Muscle layer of duodenum (tissue), 2 donors: ENCODE results near the gene ZBTB45.

Experiments used
- H3K27ac ChIP-seq: one replicate; pipeline ENCODE4 v1.7.0; 2013; ENCODE audit warnings: mild to moderate bottlenecking, low read length
- H3K27me3 ChIP-seq: one replicate; pipeline ENCODE4 v1.7.0; 2013; ENCODE audit warnings: low read depth, mild to moderate bottlenecking, control low read depth, low read length
- H3K36me3 ChIP-seq, 2 donors: one replicate each; pipeline ENCODE4 v1.7.0; 2013; ENCODE audit warnings: low read length in 2 of 2, control low read depth in 1 of 2, mild to moderate bottlenecking in 1 of 2; ENCODE audit not compliant: insufficient read depth in 2 of 2, control insufficient read depth in 1 of 2
- H3K4me1 ChIP-seq, 2 donors: one replicate each; pipeline ENCODE4 v1.7.0; 2013; ENCODE audit warnings: low read length in 2 of 2, mild to moderate bottlenecking in 2 of 2, control low read depth in 1 of 2, moderate library complexity in 1 of 2; ENCODE audit not compliant: insufficient read depth in 2 of 2, control insufficient read depth in 1 of 2
- H3K4me3 ChIP-seq, 2 donors: one replicate each; pipeline ENCODE4 v1.7.0; 2013; ENCODE audit warnings: low read length in 2 of 2, low read depth in 1 of 2, mild to moderate bottlenecking in 1 of 2
- H3K9me3 ChIP-seq, 2 donors: one replicate each; pipeline ENCODE4 v1.7.0; 2013; ENCODE audit warnings: low read length in 2 of 2, control low read depth in 1 of 2, mild to moderate bottlenecking in 1 of 2; ENCODE audit not compliant: control insufficient read depth in 1 of 2
- donor health status: healthy.

The ZBTB45 gene

DNA sequence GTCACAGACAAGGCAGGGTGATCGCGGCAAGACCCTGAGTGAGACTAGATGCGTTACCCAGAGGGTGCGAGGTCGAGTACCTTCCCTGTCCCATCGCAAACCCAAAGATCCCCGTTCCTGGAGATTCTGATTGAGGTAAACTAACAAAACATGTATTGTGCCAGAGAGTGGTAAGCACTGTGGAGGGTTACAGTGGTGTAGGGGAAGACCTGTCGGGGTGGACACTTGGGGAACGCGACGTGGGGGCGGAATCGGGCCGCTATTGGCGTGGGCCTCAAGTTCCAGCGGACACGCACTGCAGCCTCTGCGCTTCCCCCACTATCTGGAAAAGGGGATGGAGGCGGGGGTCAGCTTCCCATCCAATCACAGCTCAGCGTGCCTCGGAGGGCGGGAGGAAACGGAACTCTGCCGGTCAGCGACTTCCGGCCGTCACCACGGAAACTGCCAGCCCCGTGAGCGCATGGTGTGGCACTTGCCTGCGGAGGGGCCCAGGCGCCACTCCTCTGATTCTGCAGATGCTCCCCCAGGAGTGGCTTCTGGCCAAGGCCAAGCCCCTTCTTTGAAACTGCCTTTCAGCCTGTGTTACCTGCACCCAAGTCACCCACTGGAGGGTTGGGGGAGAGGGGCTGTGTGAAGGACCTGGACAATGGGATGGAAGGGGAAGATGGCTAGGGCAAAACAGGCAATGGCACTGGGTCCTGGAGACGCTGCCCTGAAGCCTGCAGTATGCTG, 39.8 kb upstream of the ZBTB45 start:
- Histone ChIP-seq H3K36me3 (peaks cover 9 to 20% of the 10 kb centered on the region in 2 donors), H3K27ac (peak overlapping the region; percentile 99), H3K4me3 (peak overlapping the region; percentile 77 to 92), H3K9me3 (no peaks in the 10 kb centered on the region), H3K4me1 (peaks cover 18 to 65% of the 10 kb centered on the region in 2 donors), H3K27me3 (no peaks in the 10 kb centered on the region)

DNA sequence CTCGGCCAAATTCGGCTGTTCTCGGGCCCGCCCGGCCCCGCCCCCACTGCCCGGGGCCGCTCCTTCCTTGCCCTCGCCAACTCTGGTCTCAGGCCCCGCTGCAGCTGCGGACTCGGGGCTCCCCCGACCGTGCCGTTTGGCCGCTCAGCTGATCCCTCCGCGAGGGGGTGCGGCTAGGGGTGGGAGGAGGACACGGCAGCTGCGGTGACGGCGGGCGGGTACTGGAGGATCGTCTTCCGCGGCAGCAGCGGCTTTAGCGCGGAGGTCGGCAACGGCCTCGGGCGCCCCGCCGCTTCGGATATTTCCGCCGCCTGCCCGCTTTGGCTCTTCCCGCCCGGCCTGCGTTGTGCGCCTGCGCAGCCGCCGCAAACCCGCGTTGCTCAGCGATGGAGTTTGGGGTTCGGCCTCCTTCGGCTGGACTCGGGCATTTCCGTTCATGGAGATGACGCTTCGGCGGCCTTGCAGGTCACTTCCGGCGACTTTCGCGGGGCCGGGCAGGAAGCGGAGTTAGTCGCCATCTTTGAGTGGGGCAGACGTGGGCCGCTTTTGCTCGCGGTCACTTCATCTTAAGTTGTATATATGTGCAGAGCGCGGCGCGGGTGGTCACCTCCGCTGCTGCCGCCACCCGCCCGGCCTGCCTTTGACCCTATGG, 39.1 kb upstream of the ZBTB45 start:
- H3K36me3 ChIP-seq: peaks cover 9 to 20% of the 10 kb centered on the region in 2 donors
- H3K9me3 ChIP-seq: no peaks in the 10 kb centered on the region
- H3K27ac ChIP-seq: peak overlapping the region; percentile 99
- peak overlapping the region; percentile 77 to 92 for H3K4me3 ChIP-seq
- peaks cover 22 to 72% of the 10 kb centered on the region in 2 donors for H3K4me1 ChIP-seq
- no peaks in the 10 kb centered on the region for H3K27me3 ChIP-seq

DNA sequence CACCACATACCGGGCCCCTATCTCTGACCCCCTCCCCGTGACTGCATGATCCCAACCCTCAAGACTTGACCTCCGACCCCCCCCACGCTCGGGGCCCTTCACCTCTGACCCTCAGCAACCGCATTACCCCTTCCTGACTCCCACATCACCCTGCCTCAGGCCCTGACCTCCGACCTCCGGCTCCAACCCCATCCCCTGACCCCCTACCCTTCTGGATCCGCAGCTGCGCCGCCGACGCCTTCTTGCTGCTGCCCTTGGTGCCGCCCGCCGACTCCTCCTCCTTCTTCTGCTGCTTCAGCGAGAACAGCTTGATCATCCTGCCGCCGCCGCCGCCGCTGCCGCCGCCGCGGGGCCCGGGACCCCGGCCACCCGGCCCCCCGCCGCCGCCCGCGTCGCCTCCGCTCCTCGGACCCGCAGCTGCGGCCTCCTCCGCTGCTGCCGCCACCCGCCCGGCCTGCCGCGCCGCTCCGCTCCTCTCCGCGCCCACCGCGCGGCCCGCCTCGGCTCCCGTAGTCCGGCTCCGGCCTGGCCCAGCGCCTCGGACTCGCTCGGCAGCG, 38.5 kb upstream of the ZBTB45 start, which contains the start of gene UBE2M:
UBE2M (minus strand) TSS at position 546 of the 557 bp plus-strand sequence; CDS start at position 316, 230 bp downstream.
- peak within 1 kb of the TSS; percentile 81 to 92 for H3K4me3 ChIP-seq
- no peaks in the 10 kb centered on the region for H3K9me3 ChIP-seq
- no peaks in the 10 kb centered on the region for H3K27me3 ChIP-seq
- H3K4me1 ChIP-seq: peaks cover 20 to 71% of the 10 kb centered on the region in 2 donors
- H3K36me3 ChIP-seq: peaks cover 9 to 20% of the 10 kb centered on the region in 2 donors
- H3K27ac ChIP-seq: peak within 1 kb of the TSS; percentile 99

DNA sequence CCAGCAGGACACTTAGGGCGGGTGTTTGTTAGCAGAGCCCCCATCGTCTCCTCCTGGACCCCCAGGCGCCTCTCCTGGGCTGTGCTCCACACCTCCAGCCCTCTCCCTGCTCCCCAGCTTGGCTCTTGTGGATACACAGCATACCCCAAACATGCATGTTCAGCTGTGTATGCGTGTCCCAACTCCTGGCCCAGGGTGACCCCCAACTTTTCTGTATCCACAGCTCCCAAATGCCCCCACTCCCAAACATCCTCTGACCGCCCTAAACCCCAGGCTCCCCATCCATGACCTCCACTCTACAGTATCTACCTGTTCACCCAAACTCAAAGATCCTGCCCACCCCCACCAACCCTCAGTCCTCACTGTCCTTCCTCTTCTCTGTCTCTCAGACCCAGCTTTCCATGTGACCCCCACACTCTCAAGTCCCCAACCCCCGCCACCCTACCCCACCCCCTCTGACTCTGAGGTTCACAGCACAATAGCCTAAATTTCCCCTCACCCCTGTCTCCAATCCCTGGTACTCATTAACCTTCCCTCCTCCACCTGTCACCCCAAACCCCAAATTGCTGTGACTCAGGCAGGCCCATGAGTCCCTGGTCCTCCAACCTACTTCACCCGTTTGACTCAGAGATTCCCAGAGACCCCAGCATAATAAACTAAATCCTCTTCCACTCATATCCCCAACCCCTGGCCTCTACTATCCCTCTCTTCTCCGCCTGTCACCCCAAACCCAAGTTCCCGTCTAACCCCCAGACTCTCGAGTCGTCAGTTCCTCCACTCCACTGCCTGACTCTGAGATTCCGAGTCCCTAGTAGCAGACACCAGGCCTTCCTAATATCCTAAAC, 37.8 kb upstream of the ZBTB45 start:
- Histone ChIP-seq H3K27ac (peak overlapping the region; percentile 88), H3K4me3 (peak overlapping the region; percentile 81 to 90), H3K36me3 (peaks cover 14 to 26% of the 10 kb centered on the region in 2 donors), H3K4me1 (peaks cover 16 to 64% of the 10 kb centered on the region in 2 donors), H3K27me3 (no peaks in the 10 kb centered on the region), H3K9me3 (no peaks in the 10 kb centered on the region)

DNA sequence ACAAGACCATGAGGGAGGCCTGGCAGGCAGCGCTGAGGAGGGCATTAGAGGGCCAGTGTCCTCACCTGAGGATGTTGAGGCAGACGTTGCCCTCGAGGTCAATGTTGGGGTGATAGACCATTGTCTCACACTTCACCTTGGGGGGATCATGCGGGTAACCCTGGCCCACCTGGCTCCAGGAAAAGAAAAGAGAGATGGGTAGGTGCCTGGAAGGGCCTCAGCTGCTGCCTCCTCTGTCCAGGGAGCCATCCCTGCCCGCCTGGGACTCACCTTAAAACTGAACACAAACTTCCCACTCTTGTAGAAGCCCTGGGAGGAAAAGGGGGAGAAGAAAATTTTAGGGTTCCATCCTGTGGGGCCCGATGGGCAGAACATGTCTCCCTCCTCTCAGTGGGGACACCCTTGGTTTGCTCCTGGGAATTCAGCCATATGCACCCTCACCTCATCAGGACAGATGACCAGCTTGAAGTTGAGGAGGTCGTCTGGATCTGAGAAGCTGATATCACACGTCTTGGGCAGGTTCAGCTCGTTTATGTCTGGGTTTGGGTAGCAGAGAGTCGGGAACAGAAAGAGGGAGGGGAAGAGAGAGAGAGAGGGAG, 37.1 kb upstream of the ZBTB45 start:
- Histone ChIP-seq H3K36me3 (peaks cover 21 to 33% of the 10 kb centered on the region in 2 donors), H3K9me3 (no peaks in the 10 kb centered on the region), H3K4me3 (peak overlapping the region; percentile 81 to 90), H3K27ac (peak overlapping the region; percentile 88), H3K27me3 (no peaks in the 10 kb centered on the region), H3K4me1 (peaks cover 14 to 57% of the 10 kb centered on the region in 2 donors)

DNA sequence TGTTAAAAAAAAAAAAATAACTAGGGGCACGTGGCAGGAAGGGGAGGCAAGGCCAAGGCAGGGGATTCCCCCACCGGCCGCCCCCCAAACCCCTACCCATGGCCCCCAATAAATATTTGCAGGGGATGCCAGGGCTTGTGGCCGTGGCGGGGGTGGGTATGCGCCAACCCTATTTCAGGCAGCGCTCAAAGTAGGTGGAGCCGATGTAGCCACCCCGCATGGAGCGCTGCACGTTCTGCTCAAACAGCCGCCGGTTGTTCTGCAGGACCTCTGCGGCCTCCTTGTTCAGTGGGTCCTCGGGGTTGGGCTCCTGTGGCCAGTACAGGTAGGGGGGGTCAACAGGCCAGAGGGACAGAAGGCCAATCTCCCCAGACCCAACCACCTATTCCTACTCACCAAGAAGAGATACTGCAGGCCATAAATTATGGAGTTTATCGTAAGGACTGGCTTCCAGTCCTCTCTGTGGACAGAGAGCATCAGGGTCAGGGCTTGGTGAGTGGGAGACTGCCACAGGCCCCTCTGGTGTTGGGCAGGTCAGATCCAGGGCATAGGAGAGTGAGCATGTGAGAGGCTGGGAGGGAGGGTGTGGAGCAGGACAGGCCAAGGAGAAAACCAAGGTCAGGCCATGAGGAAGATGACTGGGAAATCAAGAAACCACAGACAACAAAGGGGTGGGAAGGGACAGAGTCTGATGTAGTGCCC, 36.5 kb upstream of the ZBTB45 start:
- H3K9me3 ChIP-seq: no peaks in the 10 kb centered on the region
- peaks cover 12 to 53% of the 10 kb centered on the region in 2 donors for H3K4me1 ChIP-seq
- no peak overlapping the region for H3K27ac ChIP-seq
- H3K27me3 ChIP-seq: no peaks in the 10 kb centered on the region
- peak overlapping the region in 1 of 2 donors; percentile 91 for H3K4me3 ChIP-seq
- peaks cover 26 to 40% of the 10 kb centered on the region in 2 donors for H3K36me3 ChIP-seq

DNA sequence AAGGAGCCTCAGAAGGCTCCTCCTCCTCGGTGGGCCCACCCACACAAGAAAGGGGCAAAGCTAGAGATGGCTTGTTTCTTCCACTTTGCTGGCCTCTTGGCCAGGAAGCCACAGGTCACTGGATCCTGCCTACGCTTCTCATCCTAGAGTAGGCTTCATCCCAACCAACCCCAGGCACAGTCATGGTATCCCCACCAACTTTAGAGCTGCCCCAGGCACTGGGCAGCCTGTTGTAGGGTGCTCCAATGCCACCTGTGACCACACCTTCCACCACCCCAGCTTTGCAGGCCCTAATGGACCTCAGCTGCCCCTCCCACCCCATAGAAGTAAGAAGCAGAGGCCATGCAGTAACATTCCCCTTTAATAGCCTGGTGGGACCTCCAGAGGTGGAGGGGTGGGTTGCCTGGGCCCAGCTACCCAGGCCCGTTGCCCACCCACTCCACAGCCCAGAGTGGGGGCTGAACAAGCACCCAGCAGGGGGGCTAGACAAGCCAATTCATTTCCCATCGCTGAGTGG, 35.8 kb upstream of the ZBTB45 start:
- Histone ChIP-seq H3K27ac (peak overlapping the region; percentile 94), H3K36me3 (peaks cover 32 to 46% of the 10 kb centered on the region in 2 donors), H3K9me3 (no peaks in the 10 kb centered on the region), H3K27me3 (no peaks in the 10 kb centered on the region), H3K4me3 (peak overlapping the region; percentile 84 to 91), H3K4me1 (peaks cover 12 to 51% of the 10 kb centered on the region in 2 donors)

DNA sequence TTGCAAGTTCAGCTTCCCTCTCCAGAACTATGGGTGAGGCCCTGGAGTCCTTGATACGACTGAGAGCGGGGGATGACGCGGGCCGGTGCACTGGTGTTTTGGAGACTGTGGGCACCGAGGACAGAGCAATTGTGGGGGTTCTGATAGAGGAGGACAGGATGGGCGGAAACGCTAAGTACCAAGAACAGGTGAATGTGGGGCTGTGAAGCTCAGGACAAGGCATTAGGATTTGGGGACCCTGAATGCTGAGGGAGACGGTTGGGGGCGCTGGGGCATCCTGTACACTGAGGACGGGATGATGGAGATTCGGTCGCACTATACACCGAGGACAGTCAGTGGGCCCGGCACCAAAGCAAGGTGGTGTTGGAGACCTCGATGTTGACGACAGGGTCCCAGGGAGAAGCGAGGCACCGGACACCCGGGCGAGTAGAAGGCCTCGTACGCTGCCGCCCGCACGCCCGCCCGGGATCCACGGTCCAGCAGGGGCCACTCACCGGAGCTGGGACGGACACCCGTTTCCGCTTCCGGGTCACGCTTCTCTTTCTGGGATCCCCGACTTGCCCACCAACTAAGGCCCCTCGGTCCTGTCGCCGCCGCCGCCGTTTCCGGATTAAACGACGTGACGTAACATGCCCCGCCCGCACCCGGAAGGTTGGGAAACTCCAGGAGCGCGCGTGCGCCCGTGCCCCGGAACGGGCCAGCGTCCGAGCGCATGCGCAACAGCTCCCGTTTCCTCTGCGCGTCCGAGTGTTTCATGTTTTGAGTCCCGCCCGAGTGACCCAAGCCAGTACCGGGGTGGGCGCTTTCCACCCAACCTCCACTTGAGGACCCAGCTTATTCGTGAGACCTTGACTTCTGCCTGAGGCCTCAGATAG, 35.1 kb upstream of the ZBTB45 start, which contains the start of gene CHMP2A:
CHMP2A (minus strand) TSS at position 612 of the 875 bp plus-strand sequence. CDS start 893 bp downstream, outside the sequence.
- Histone ChIP-seq H3K36me3 (peaks cover 39 to 53% of the 10 kb centered on the region in 2 donors), H3K4me1 (peaks cover 9 to 44% of the 10 kb centered on the region in 2 donors), H3K27me3 (no peaks in the 10 kb centered on the region)

DNA sequence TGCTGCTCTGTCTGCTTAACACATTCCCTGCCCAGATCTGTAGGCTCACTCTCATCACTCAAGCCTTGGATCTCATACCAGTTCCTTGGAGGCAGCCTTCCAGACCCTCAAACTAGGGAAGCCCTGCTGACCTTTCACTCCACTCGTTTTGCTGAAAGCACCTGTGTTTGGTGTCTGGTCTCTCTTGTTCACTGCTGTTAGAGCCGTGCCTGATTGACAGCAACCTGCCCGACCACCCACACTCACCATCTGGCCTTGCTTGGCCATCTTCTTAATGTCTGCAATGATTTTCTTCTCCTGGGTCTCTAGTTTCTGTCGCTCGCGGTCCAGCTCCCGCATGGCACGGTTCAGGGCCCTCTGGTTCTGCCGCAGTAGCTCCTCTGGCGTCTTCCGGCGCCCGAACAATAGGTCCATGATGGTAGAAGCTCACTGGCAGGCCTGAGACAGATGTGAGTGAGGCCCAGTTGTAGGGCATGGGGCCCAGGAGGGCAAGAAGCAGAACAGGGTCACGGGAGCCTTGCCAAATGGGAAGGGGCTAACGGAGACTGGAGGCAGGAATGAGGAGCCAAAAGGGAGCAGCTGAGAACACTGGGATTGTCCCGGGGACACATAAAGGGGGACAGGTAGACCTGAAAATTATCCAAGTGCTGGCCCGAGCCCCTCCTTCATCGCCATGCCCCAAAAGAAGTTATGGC, 34.3 kb upstream of the ZBTB45 start:
- Histone ChIP-seq H3K36me3 (peaks cover 47 to 57% of the 10 kb centered on the region in 2 donors), H3K27me3 (no peaks in the 10 kb centered on the region), H3K4me1 (peaks cover 7 to 38% of the 10 kb centered on the region in 2 donors), H3K9me3 (no peaks in the 10 kb centered on the region), H3K27ac (peak overlapping the region; percentile 94), H3K4me3 (peak overlapping the region; percentile 84 to 91)

More for the DNA sequence above, 35.1 kb upstream of the ZBTB45 start, which contains the start of gene CHMP2A:
- Histone ChIP-seq H3K9me3 (no peaks in the 10 kb centered on the region), H3K4me3 (peak within 1 kb of the TSS; percentile 84 to 91), H3K27ac (peak within 1 kb of the TSS; percentile 94)
